ENCODE measurements around the gene FOXN3. TPM values are rescaled to one million over a fixed set of nuclear protein-coding genes. Genes with fewer than 3 reads are reported as not detected.

Gene FOXN3
- total and polyA plus RNA-seq, 9 donors = 56.9 to 172 (median 99.2) TPM

GRCh38 chr14:89107626-89108025, 309.4 kb downstream of the FOXN3 start:
- no peak overlapping the region for H3K4me3 ChIP-seq
- no peaks in the 10 kb centered on the region for H3K27me3 ChIP-seq
- H3K36me3 ChIP-seq = no peaks in the 10 kb centered on the region
- H3K27ac ChIP-seq = no peak overlapping the region
- TF ChIP-seq CTCF (IDR thresholded peaks at IDR 0.05) = no peak
- TF ChIP-seq EP300 (IDR thresholded peaks at IDR 0.05) = no peak
- TF ChIP-seq POLR2A (IDR thresholded peaks at IDR 0.05) = no peak
- no peaks in the 10 kb centered on the region for H3K4me1 ChIP-seq (ENCODE audit: insufficient read depth)
- intact Hi-C loops (cut with DNase I) = no loop called here
- no peak for DNase-seq
- WGBS, 3 donors = 71 to 74% (median 72%) methylated on average over 5 of the region's 5 CpGs
- H3K9me3 ChIP-seq = no peaks in the 10 kb centered on the region

Data from ovary (tissue), 9 donors.